Testis (tissue), 3 donors: Measurements from ENCODE around the gene AMBP. TPM values are rescaled to one million over a fixed set of nuclear protein-coding genes. Genes with fewer than 3 reads are reported as not detected.

Experiments used
- DNase-seq: peaks from one replicate; pipeline ENCODE4 v3.0.0-alpha.2; 2019
- H3K27ac ChIP-seq, 2 donors: fragments of 200-600 bp; sonication (generic); one replicate each; pipeline ENCODE4 v1.5.1; 2019
- H3K27me3 ChIP-seq: fragments of 200-600 bp; sonication (generic); one replicate; pipeline ENCODE4 v1.5.1; 2019
- H3K36me3 ChIP-seq: fragments of 200-600 bp; sonication (generic); one replicate; pipeline ENCODE4 v1.5.1; 2017; ENCODE audit warnings: low read depth; ENCODE audit errors: missing control alignments
- H3K4me1 ChIP-seq: fragments of 200-600 bp; sonication (generic); one replicate; pipeline ENCODE4 v1.5.1; 2019
- H3K4me3 ChIP-seq, 2 donors: fragments of 200-600 bp; sonication (generic); one replicate each; pipeline ENCODE4 v1.5.1; 2017 to 2019
- H3K9me3 ChIP-seq: fragments of 200-600 bp; sonication (generic); one replicate; pipeline ENCODE4 v1.5.1; 2017
- POLR2A ChIP-seq: fragments of 450-650 bp; IDR thresholded peaks from one replicate; pipeline ENCODE4 v1.6.1; 2017; ENCODE audit warnings: antibody characterized with exemption, mild to moderate bottlenecking, moderate library complexity
- WGBS, 2 donors: methylation state at CpG; one replicate each; pipeline ENCODE4 v1.1.5; 2018; 5-methylcytosine and 5-hydroxymethylcytosine counted together
- intact Hi-C: fragments of 100-400 bp; cut with DNase I; formaldehyde crosslinking; loops from one replicate; pipeline ENCODE4 v1.15.1; 2023; ENCODE audit warnings: low total_unique reads
- polyA plus RNA-seq: library from polyadenylated mRNA; stranded (reverse); fragments of 350-450 nt; fragmentation: Illumina TruSeq; extraction: RNeasy Lipid Tissue Mini Kit (QIAGEN cat#74804); gene quantifications from one replicate; pipeline ENCODE4 v1.2.3, GENCODE V29; 2014; ENCODE audit warnings: low read depth, low replicate concordance; ENCODE audit not compliant: insufficient read depth
- total RNA-seq, 2 donors: library from RNA; depleted of rRNA; stranded (reverse); fragments of >200 nt; gene quantifications; one replicate each; pipeline ENCODE4 v1.2.3, GENCODE V29; 2016
- TF ChIP-seq, protein P1 (sequence below), 3 experiments: fragments of 450-650 bp in 2 of 3; fragments of 200-600 bp in 1 of 3; sonication (generic) in 1 of 3; IDR thresholded peaks; one replicate each; pipeline ENCODE4 v1.5.1; 2016 to 2019; ENCODE audit warnings: antibody characterized with exemption in 3 of 3, mild to moderate bottlenecking in 2 of 3, moderate library complexity in 1 of 3

Gene AMBP
- total and polyA plus RNA-seq, 3 donors from 2014 or later: 0.47 to 0.88 (median 0.68) TPM

DNA sequence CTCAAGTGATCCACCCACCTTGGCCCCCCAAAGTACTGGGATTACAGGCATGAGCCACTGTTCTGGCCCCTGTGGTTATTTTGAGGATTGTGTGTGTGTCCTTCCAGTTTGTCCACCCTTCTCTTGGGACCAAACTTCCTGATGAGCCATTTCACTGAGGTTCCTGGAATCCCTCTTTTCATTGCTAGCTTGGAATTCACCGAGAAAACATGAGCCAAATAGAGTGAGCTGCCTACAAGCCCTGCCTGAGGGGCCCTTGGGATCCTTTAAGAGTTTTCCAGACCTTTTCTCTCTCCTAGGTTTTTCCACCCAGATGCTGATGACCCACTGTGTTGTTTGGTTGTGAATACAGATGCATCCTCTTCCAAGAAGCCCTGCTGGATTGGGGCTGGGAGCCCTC is 34.2 kb upstream of the AMBP start:
- no peaks in the 10 kb centered on the region for H3K9me3 ChIP-seq
- intact Hi-C loops: no loop called here
- H3K27me3 ChIP-seq: no peaks in the 10 kb centered on the region
- H3K36me3 ChIP-seq: no peaks in the 10 kb centered on the region
- TF ChIP-seq, protein P1, sequence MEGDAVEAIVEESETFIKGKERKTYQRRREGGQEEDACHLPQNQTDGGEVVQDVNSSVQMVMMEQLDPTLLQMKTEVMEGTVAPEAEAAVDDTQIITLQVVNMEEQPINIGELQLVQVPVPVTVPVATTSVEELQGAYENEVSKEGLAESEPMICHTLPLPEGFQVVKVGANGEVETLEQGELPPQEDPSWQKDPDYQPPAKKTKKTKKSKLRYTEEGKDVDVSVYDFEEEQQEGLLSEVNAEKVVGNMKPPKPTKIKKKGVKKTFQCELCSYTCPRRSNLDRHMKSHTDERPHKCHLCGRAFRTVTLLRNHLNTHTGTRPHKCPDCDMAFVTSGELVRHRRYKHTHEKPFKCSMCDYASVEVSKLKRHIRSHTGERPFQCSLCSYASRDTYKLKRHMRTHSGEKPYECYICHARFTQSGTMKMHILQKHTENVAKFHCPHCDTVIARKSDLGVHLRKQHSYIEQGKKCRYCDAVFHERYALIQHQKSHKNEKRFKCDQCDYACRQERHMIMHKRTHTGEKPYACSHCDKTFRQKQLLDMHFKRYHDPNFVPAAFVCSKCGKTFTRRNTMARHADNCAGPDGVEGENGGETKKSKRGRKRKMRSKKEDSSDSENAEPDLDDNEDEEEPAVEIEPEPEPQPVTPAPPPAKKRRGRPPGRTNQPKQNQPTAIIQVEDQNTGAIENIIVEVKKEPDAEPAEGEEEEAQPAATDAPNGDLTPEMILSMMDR (IDR thresholded peaks at IDR 0.05): no peak
- no peak for TF ChIP-seq POLR2A
- no peak overlapping the region for H3K27ac ChIP-seq
- DNase-seq: no peak
- 58 to 60% methylated on average over 1 of the region's 1 CpG for WGBS, 2 donors
- no peak overlapping the region for H3K4me3 ChIP-seq
- H3K4me1 ChIP-seq: peaks cover 29% of the 10 kb centered on the region

DNA sequence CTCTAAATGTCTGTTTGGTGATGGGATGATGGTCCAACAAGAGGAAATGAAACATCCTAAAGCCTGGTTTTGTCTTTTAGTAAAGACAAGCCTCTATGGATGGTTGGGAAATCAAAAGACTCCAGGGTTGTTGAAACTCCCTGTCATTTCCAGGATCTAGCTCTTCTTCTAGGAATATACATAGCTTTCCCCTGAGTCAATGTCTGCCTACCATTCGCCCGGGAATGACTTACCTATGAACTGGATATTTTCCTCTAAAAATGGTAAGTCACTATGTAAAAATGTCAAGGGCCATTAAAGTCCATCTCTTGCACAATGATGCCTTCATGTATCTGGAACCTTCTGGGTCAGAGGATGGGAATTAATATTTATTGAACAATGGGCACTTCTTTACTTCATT is 32.1 kb upstream of the AMBP start:
- TF ChIP-seq, protein P1 (IDR thresholded peaks at IDR 0.05): no peak
- TF ChIP-seq POLR2A: no peak
- Histone ChIP-seq H3K27me3 (no peaks in the 10 kb centered on the region), H3K4me3 (no peak overlapping the region), H3K27ac (no peak overlapping the region), H3K4me1 (peaks cover 16% of the 10 kb centered on the region), H3K36me3 (no peaks in the 10 kb centered on the region), H3K9me3 (no peaks in the 10 kb centered on the region)
- no peak for DNase-seq
- intact Hi-C loops: no loop called here
- WGBS, 2 donors: 92 to 95% methylated on average over 2 of the region's 2 CpGs

DNA sequence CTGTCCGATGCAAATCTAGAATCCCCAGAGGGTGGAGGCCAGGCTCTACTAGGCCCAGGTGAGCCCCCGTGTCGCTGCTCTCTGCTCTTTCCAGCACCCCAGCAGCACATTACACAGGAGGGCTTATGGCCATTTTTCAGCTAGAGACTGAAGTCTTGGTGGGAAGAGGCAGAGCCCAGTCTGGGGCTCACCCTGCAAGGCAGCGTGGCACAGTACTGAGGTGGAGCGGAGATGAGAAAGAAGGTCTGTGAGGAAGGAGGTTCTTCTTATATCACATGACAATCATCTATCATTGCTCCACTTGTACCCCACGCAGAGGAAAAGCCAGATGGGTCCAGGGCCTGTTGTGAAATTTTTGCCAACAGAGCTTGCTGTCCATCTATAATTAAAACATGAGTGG is 31.0 kb upstream of the AMBP start:
- TF ChIP-seq, protein P1 (IDR thresholded peaks at IDR 0.05): no peak
- TF ChIP-seq POLR2A: no peak
- Histone ChIP-seq H3K9me3 (no peaks in the 10 kb centered on the region), H3K36me3 (no peaks in the 10 kb centered on the region), H3K4me1 (peaks cover 16% of the 10 kb centered on the region), H3K27me3 (no peaks in the 10 kb centered on the region), H3K4me3 (no peak overlapping the region), H3K27ac (no peak overlapping the region)
- no peak for DNase-seq
- WGBS, 2 donors: 95 to 97% methylated on average over 6 of the region's 6 CpGs
- intact Hi-C loops: no loop called here

DNA sequence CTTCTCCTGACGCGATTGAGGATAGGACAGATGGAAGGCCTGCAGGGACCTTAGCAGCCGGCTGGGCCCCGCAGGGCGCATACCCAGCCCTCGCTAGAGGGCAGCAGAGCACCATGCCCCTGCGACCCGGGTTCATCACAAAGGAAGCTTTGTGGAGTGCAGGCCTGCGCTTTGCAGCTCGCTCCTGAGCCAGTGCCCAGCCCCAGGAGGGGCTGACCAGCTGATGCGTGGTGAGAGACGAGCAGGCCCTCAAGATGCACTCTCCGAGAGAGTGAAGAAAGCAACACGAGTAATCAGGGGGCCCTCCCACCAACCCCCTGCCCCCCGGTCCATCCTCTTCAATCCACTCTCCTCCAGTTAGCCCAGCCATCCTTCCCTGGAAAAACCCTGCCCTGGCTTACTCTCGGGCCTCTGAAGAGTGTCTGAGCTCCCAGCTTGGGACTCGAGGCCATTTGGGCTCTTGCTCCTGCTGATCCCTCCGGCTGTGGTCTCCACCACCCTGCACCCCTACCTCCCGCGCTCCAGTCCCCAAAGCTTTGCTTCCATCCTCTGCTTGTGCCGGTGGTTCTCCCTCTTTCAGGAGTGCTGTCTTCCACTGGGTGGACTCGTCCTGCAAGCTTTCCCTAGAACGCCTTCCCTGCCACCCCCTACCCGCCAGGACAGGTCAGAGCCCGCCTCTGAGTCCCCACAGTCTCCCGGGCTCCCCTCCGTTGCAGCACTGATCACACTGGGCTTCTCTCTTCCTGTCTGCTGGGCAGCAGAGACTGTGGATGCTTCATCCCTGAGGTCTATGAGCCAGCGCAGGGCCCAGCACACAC is 30.1 kb upstream of the AMBP start:
- peak; percentile 87 for DNase-seq
- Histone ChIP-seq H3K27me3 (no peaks in the 10 kb centered on the region), H3K36me3 (no peaks in the 10 kb centered on the region), H3K27ac (no peak overlapping the region), H3K4me1 (peaks cover 8% of the 10 kb centered on the region), H3K9me3 (no peaks in the 10 kb centered on the region), H3K4me3 (no peak overlapping the region)
- TF ChIP-seq, protein P1 (IDR thresholded peaks at IDR 0.05): peak; percentile 67 to 80 (median 69)
- no peak for TF ChIP-seq POLR2A
- intact Hi-C loops: no loop called here
- 54 to 81% methylated on average over 14 to 28 of the region's 28 CpGs for WGBS, 2 donors
